Smooth muscle cell of the brain vasculature (primary cell): ENCODE results near the gene GSTA4.

ENCODE experiments used
- DNase-seq: peaks from one replicate; pipeline ENCODE4 v3.0.0-alpha.2; 2012; ENCODE audit warnings: low read depth, low spot score

The GSTA4 gene, protein sequence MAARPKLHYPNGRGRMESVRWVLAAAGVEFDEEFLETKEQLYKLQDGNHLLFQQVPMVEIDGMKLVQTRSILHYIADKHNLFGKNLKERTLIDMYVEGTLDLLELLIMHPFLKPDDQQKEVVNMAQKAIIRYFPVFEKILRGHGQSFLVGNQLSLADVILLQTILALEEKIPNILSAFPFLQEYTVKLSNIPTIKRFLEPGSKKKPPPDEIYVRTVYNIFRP

GRCh38 chr6:52995089-52995912 lies at the start of gene GSTA4:
GSTA4 (minus strand) TSS chr6:52995284; CDS start chr6:52994243, 1,041 bp downstream.
- peak; percentile 95 for DNase-seq

DNA sequence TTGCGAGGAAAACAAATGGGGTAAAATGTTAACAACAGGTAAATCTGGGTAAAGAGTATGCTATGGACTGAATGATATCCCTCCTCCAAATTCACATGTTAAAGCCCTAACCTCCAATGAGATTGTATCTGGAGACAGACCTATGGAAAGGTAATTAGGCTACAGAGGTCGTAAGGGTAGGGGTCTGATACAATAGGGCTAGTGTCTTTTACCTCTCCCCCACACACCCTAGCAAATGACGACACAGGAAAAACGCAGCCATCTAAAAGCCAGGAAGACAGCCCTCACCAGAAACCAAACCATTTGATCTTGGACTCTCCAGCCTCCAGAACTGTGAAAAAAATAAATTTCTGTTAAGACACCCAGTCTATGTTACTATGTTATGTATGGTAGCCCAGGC lies 49.5 kb upstream of the GSTA4 start:
- no peak for DNase-seq

- no peak for DNase-seq
Measured at GRCh38 chr6:53044071-53044470, 49.0 kb upstream of the GSTA4 start.

- DNase-seq: no peak
Measured at GRCh38 chr6:53043581-53043980, 48.5 kb upstream of the GSTA4 start.

- no peak for DNase-seq
Measured at GRCh38 chr6:53042112-53042511, 47.0 kb upstream of the GSTA4 start.

GRCh38 chr6:53041356-53041755 lies 46.3 kb upstream of the GSTA4 start:
- no peak for DNase-seq

- DNase-seq: no peak
Measured at GRCh38 chr6:53038596-53038995, 43.5 kb upstream of the GSTA4 start.

- DNase-seq: no peak
Measured at GRCh38 chr6:53038141-53038540, 43.1 kb upstream of the GSTA4 start.

DNA sequence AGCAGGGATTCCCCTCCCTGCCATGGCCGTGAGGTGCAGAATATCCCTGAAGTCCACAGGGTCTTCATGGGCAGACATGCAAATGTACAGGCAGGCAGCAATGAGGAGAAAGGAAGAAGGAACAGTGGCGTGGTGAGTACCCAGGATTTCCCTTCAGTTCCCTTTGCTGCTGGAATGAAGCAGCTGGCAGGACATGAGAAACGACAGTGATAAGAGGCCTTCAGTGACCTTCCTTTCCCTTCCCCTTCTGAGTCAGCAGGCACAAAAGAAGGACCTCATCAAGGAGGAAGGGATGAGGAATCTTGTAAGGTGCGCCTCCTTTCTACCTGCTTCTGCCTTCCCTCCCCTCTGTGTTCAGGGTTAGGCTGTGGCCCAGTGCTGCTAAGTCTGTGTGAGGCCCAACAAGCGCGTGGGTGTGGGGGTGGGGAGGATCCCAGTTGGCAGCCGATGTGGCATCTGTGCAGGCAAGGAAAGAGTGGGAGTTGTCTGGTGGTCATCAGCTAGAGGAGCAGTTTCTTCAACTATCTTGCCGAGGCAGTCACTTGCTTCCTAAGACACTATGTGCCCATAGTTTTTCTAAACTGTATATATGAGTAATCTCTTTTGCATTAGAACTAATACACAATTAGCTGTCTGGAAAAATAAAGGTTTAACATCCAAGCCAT lies 40.6 kb upstream of the GSTA4 start:
- no peak for DNase-seq

GRCh38 chr6:53033764-53034163 lies 38.7 kb upstream of the GSTA4 start:
- DNase-seq: no peak

GRCh38 chr6:53032849-53033248 lies 37.8 kb upstream of the GSTA4 start:
- no peak for DNase-seq

- no peak for DNase-seq
Measured at GRCh38 chr6:53031281-53031680, 36.2 kb upstream of the GSTA4 start.

GRCh38 chr6:53029761-53030160 lies 34.7 kb upstream of the GSTA4 start:
- DNase-seq: no peak

DNA sequence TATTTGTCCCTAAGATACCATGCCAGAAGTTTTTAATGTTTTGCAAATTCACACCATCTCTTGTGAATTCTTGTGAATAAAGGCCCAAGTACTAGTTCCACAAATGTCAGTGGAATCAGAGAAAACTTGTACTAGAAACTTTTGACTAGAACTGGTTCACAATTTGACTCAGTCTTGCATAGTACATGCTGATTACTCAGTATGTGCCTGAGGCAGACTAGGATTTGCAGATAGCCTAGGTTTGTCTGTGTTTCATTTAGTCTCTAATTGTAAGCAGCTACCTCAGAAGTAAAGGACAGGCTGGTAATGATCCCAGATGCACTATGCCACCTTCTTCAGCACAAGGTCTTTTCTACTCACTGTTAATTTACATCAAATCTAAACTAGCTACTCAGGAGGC lies 34.2 kb upstream of the GSTA4 start:
- no peak for DNase-seq

- DNase-seq: no peak
Measured at GRCh38 chr6:53028467-53028866, 33.4 kb upstream of the GSTA4 start.

DNA sequence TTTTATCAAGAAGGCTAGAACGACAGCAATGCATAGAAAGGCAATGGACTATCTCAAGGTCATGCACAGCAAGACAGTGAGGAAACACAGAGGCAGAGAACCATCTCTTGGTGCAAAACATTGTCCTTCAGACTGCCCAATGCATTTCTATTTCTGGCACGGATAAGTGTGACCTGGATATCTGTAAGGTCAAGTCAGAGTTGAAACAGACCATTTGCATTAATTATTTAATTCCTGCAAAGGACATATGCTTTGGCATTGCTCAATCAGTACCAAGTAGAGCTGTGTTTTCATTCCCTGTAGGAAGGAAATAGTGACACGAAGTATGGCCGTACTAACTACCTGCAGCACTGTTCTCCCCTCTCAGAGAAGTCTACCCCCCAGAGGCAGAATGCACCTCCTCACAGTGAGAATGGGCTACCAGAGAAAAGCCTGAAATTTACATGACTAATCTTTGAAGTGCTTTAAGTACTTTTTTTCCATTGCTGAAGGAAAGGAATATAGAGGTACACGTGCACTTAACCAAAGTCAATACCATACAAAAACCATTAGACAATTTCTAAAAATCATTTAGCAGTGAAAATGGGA lies 32.1 kb upstream of the GSTA4 start:
- no peak for DNase-seq

DNA sequence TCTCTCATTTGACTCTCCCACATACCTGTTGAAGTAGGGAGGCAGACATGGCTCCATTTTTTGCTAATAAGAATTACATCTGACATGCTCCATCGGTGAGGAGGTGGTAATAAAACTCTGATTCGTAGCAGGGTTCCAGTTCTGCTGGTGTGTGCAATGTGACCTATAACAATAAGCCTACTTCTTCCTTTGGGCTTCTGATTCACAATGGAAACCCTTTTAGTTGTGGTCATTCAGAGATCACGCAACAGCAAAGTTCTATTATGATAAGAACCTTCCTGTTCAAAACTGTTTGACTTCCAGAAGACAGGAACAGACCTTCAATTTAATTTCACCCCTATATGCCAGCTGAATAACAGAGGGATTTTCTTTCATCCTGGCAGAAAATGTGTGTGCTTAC lies 31.4 kb upstream of the GSTA4 start:
- no peak for DNase-seq

DNA sequence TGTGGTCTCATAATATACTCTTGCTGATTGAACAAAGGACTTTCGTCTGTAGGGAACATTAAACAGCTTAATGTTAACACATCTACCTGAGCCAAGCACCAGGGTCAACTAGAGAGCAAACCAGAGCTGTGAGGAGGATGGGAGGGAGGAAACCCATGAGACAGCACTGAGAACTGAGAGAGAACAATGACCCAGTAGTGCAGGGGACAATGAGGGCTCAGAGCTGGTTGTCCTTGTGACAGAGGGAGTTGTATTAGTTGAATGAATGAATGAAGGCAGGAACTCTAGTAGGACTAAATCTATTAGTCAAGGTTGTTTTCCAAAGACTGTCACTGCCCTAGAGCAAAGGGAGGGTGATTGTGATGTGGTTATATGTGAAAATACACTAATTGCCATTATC lies 28.2 kb upstream of the GSTA4 start:
- DNase-seq: no peak

DNA sequence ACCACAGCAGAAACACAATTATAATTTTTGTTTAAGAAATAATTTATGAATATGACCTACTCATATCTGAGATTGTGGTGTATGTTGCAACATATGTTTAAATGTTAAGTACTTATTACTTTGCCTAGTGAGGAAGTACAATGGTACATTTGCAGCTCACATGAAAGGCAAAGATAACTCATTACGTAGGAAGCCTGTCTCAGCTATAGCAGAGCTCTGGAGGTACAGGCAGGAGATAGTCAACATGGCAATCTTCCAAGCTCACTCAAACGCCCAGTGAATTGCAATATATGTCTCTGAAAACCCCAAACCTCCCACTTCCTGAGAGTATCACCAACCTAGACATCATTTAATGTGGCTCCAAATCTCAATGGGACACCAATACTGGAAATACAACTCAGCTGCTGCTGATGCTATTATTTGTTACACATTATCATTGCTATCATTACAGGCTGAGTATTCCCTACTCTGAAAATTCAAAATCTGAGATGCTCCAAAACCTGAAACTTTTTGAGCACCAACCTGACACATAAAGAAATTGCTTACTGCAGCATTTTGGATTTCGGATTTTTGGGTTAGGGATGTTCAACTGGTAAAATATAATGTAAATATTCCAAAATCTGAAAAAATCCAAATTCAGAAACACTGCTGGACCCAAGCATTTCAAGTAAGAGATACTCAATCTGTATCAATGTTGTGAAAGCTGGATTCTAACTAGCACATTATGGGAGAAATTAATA lies 25.1 kb upstream of the GSTA4 start:
- no peak for DNase-seq

DNA sequence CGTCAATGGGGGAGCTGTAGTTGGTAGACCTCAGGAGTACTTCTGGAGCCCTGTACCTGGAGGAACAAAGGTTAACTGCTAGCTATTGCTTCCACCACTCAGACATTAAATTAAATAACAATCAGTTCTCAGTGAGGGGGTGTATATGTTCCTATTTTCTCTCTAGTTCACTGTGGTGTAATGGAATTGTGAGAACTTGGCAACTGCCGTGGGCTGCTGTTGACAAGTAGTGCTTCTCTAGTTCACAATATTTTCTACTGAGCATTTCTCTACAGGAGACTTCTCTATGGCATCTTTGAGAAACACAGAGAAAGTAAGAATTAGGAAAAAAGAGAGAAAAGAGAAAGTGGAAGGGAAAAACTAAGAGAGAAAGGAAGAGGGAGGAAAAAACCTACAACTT lies 23.4 kb upstream of the GSTA4 start:
- no peak for DNase-seq

DNA sequence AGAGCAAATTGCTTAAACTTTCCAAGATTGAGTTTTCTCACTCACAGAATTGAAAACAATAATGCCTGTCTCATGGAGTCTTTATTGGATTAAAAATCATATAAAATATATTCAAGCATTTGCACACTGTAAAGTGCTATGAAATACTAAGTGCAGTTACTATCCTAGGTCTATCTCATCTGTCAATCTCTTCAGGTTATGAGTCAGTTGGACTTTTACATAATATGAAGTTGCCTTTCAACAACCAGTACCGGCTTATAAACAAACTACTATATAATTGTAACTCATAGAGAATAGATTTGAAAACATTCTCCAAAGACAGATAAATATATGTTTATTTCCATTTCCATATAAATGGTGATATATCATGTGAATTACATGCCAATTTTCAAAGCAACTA lies 20.4 kb upstream of the GSTA4 start:
- no peak for DNase-seq

DNA sequence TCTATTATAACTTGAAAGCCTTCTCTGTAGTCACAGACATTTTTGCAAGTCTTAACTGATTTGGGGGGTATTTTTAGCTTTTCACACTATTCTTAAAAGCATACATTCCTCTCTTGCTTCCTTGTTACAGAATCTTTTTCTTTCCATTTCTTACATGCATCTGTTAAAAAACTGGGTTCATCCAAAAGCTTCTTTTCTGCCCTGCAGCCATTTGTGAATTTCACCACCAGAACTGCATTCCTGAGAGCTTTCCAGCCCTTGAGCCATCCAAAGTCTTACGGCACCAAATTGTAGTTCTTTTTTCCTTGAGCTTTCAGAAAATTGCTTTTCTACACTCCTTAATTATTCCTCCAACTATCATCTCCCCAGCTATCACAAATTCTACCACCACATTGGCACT lies 19.7 kb upstream of the GSTA4 start:
- DNase-seq: no peak
